GM18498 (cell line): Measurements from ENCODE around the gene KLF16.
A peak's percentile ranks its signal among the peaks of the same experiment; 100 is the strongest.
"Not testable (repeated sequence)": the region's sequence is repeated elsewhere in the genome, so short reads cannot be mapped to it uniquely, and the experiment has no call there.

Experiments used
- ATAC-seq: cut with Tn5 transposase; IDR thresholded peaks from one replicate; pipeline ENCODE4 v1.9.1; 2021; ENCODE audit warnings: mild to moderate bottlenecking, moderate library complexity; ENCODE audit not compliant: unreplicated experiment

KLF16 gene

DNA sequence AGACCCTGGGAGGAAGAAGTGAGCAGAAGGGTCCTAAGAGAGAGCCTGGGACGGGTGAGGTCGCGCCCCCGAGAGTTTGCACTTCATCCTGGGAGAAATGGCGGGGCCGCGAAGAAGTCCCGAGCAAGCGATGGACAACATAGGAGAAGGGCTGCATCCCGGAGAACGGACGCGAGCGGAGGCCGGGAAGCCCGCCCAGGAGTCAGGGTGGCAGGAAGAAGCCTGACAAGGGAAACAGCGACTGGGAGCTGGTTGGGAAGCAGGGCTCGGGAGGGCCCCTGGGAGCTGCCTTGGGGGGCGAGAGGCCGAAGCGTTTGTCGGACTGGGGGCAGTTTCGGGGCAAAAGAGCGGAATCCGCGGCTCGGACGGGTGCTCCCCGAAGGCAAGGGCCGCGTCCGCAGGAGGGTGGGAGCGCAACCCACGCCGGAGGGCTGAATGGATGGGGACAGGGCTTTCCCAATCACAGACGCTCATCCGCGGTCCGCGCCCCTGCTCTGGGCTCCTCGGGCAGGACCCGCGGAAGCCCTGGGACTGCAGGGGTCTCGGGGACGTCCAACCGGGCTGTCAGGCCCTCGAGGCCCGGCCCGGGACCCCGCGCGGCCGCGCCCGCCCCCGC is 21.4 kb upstream of the KLF16 start:
- peak; percentile 21 for ATAC-seq

DNA sequence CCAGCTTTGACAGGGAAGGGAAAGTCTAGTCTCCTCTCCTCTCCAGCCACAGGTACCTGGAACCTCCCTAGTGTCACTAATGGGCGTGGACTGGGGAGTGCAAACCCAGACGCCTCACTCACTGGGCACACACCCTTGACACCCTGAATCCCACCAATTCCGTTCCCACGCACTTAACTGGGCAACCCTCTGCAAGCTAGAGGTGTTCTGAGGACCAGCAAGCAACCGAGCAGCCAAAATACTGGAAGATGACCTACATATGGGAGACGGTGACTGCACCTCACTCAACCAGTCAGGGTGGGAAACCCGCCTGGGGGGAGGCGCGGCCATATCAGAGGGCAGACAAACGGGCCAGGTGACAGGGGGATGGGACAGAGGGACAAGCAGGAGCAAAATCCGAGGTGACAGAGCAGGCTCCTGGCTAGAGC is 20.9 kb upstream of the KLF16 start:
- no peak for ATAC-seq

DNA sequence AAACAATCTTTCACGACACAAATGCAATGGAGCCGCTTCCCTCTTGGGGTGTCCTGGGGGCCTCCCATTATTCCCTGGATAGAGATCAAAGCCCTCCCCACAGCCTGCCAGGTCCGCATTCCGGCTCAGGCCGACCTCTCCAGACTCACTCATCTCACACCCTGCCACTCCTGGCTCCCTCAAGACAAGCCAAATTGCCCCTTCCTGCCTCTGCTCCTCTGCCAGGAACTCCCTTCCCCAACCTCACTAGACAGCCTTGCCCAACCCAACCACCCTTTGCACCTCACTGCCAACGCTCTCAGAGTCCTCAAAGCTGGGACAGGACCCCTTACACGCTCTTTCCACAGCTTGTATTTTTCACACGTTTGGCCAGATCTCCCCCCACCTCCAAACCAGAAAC is 20.4 kb upstream of the KLF16 start:
- ATAC-seq = no peak

DNA sequence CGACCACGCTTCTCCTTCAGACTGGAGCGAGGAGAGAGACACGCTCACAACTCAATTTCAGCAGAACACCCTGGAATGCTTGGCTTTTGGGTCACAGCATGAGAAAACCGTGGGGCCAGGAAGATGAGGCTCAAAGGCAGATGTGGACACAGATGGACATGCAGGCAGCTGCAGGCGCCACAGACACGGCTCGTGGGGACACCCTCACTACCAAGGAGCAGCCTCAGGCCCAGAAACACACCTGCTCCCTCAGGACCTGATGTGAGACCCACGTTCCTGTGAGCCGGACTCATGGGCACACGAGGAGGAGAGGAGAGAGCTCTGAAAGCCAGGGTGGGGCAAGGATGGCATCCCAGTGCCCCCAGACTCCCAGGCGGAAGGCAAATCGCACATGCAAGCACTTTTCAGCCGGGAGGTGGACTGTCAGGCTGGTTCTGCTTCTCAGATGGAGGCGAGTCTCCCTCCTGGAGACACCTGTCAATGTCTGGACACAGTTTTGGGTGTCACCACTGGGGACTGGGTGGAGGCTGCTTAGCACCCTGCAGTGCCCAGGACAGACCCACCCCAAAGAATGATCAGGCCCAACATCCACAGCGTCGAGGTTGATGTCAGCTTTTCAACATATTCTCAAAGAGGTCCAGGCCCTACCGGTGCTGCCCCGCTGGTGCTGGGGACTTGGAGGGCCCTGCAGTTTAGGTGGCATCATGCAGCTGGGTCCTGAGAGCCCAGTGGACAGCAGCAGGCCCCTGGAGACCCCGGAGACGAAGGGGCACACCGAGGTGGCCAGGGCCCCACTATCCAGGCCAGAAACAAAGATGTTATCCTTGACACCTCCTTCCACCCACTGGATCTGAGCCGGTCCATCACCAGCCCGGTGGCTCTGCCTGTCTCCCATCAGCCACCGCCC is 19.7 kb upstream of the KLF16 start:
- ATAC-seq = no peak

DNA sequence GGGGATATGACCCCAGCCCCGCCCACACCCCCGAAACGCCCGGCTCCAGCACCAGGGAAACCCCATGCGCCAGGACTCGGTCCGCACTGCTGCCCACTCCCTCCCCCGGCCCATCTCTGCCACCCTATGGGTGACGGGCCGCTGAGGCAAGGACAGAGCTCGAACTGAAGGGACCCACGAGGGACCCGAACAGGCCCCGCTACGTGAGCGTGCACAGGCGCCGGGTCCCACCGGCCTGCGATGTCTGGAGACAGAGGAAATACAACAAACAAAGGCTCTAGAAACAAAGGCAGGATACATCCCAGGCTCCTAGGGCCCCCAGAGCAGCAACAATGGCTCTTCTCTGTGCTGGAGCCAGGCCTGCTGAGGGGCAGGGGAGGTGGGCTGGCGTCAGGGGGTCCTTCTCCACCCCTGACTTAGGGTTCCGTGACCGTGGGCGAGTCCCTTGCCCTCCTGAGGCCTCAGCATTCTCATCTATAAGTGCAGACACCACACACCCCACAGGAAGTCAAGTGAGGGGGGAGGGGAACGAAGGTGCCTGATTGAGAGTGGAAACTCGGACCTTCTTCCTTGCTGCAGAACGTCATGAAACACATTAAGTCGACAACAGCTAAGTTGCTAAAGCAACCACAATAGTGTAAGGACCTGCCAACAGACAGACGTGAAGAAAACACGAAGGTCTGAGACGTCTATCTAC is 18.9 kb upstream of the KLF16 start:
- ATAC-seq = no peak

DNA sequence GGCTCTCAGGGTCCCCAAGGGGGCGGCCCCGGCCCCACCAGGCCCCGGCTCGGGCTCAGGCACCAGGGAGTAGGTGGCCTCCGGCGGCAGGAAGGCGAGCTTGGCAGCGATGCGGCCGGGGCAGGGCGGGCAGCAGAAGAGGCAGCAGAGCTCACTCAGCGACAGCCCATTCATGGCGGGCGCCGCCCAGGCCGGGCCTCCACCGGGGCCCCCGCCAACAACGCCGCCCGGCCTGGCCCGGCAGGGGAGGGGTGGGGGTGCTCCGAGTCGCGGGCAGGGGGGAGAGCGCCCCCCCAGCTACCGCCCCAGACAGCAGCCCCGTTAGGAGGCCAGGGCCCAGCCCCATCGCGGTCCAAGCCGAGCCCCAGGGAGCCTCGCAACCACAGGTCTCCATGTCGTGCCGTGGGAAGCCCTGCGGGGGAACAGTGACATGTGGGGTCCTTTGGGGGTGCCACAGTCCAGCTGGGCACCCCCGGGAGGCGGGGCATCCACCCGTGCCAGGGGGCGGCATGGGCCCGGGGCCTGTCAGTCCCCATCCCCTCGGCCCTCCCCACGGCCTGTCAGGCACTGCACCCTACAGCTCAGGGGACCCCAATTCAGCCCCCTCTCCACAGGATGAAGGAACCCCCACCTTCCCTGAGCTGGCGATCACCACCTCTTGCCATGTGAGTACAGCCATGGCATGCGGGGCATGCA is 18.2 kb upstream of the KLF16 start:
- not testable (repeated sequence) for ATAC-seq

DNA sequence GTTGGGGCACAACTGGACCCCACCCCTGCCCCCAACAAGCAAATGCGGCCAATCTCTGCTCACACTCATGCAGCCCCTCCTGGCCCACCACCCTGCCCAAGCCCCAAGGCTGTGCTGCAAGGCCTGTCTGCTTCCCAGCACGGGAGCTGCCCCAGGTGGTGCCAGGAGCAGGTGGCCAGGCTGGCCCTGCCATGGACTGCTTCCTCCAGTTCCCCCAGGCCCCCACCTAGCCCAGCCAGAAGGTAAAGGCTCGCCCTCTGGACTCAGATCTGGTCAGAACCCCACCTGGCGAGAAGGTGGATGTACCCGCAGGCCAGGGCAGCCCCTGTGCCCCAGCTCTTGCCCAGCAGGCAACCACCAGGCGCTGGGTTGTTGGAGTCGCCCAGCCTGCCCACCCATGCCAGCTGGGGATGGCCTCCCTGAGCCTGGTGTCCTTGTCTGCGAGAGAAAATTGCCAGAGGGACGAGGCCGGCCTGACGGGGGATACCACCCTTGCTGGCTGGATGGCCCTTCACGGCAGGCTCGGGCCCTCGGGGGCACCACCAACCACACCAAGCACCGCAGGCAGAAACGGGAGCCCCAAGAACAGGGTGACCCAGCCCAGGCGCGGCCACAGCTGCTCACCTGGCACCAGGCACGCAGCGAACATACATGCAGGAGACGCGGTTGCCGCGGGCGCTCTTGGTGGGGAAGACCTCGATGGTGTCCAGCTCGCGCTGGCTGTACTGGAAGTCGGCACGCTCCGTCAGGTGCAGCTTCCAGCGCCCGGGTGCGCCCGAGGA is 17.4 kb upstream of the KLF16 start:
- no peak for ATAC-seq

DNA sequence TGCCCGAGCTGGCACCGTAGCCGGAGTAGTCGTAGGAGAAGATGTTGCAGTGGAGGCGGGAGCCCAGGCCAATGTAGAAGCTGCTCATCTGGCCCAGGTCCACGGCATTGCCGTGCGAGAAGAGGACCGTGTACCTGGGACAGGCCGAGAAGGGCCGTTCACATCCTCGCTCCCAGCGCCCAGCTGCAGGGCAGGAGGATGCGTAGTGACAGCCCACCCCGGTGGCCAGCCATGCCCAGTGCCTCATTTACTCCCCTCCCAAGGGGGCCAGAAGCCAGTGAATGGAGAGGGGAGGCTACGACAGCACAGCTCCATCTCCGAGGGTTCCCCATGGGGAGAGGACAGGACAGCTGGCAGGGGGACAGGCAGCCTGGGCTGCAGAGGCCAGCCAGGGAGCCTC is 16.6 kb upstream of the KLF16 start:
- ATAC-seq = not testable (repeated sequence)

DNA sequence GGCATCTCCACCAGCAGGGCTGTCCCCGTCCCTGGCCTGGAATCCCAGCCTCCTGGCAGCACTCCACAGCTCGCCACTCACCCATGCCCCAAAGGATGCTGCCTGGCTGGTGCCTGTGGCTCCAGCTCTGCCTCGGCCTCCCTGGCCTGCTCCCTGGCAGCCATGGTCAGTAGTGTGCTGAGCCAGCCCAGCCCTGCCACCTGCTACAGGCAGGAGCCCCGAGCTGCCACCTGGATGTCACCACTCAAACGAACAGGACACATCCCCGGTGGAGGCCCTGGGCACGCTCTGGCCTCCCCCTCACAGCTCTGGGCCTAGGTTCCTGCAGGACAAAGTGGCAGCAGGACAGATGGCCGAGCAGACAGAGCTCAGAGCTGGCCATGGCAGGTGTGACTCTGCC is 15.2 kb upstream of the KLF16 start:
- ATAC-seq = not testable (repeated sequence)

DNA sequence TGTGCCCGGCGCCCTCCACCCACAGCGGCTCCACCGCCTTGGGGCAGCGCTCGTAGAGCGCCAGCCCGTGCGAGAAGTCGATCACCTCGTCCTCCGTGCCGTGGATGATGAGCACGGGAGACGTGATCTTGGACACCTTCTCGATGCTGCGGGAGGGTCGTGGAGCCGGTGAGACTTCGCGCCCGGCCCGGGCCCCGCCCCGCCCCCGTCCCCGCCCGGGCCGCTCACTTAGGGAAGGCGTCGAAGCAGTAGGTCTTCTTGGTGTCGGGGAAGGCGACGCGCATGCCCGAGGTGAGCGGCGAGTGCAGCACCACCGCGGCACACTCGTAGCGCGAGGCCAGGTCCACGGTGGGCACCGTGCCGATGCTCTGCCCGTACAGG is 13.9 kb upstream of the KLF16 start:
- ATAC-seq = not testable (repeated sequence)

DNA sequence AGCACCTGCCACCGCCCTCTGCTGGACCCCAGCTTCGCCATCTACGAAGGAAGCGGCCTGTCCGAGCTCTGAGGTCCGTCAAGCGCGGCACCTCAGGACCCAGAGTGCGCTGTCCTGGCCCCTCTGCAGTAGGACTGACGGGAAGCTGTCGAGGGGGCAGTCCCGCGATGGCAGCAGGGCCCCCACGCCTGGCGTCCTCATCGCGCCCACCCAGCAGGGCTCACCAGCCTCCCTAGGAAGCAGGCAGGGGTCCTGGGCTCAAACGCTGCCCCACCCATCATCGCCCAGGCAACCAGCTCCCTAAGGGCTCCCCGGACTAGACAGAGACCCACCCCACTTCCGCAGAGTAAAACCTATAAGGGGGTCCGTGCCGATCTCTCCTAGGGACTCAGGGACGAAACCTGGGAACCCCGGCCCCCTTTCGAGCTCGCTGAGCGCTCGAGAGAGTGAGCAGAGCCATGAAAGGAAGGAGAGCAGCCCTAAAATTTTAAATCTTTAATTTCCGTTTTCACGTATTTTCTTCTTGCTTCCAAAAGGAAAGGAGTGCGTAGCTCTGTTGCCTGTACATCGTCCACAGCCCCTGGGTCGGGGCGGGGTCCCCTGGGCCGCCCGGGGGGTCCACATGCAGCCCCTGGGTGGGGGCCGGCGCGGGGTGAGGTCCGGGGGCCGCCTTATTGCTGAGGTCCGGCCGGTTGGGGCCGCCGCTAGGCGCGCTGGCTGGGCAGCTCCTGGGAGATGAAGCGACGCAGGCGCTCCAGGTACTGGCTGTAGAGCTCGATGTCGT is 13.3 kb upstream of the KLF16 start:
- peak; percentile 10 for ATAC-seq

DNA sequence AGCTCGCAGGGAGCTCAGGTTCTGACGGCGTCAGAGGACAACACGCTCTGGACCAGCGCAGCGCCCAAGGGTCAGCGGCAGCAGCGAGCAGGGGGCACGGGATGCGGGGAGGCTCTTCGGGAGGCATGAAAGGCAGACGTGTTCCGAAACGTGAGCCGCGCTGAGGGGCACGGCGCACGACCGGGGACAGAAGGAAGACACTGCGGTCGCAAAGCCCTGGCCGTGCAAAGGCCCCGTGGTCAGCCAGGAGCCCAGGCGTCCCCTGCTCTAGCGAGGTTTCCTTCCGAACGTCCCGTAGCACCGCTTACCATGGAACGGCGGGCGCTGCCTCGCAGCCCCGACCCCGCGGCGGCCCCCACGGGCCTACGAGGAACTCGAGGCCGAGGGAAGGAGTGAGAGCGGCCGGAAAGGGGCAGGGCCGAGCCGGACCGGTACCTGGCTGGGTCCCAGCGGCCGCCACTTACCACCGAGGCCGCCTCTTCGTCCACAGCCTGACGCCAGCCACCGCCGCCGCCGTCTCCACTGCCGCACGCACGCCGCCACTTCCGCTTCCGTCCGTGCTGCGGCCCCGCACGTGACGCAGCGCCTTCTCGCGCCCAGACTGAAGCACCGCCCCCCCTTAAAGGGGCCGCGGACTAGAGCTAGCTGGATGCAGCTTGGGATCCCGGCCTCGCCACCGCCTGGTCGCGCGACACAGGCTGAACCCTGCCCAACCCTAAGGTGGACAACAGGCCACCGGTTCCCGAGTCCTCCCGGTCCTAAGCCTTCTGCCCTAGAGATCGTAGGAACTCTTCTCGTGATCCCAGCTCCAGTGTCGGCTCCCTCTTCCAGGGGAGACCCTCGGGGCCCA is 12.5 kb upstream of the KLF16 start:
- ATAC-seq = peak; percentile 85

DNA sequence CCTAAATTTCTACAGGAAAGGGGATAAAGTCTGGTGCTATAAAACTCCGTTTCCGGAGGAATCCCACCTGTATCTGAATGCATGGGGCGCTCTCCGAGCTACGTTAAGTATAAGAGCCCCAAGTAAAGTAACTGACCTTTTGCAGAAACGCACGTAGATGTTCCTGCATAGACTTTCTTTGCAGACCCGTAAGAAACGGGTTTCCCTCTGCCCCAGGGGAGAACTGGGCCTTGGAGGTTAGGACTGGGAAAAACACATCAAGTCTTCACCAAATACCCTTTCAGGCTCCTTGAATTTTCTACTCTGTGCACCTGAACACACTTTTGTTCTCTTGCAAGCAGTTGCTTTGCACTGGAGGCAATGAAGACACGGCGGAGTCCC is 11.9 kb upstream of the KLF16 start:
- ATAC-seq = peak; percentile 3

DNA sequence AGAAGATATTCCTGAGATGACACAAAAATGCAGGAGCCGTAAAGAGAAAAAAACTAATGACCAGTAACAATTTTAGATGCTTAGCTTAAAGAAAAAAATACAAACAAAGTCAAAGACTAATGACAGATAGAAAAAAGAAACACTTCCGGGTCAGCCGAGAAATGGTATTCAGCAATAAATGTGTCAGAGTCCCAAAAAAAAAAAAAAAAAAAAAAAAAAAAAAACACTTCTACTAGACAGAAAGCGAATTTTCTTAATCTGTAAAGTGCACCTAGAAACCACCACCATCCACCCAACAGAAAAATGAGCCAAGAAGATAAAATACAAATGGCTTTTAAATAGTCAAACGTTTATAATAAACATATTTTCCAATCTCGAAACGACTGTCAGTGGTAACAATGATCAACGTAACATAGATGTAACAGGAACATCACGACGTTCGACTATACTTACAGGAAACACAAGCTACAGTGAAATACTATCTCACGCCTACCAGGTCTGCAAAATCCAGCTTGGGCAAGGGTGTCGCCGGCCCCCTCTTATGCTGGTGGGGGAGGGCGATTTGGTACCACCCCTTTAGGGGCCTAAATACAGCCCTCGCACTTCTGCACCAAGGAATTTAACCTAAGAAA is 11.3 kb upstream of the KLF16 start:
- no peak for ATAC-seq

DNA sequence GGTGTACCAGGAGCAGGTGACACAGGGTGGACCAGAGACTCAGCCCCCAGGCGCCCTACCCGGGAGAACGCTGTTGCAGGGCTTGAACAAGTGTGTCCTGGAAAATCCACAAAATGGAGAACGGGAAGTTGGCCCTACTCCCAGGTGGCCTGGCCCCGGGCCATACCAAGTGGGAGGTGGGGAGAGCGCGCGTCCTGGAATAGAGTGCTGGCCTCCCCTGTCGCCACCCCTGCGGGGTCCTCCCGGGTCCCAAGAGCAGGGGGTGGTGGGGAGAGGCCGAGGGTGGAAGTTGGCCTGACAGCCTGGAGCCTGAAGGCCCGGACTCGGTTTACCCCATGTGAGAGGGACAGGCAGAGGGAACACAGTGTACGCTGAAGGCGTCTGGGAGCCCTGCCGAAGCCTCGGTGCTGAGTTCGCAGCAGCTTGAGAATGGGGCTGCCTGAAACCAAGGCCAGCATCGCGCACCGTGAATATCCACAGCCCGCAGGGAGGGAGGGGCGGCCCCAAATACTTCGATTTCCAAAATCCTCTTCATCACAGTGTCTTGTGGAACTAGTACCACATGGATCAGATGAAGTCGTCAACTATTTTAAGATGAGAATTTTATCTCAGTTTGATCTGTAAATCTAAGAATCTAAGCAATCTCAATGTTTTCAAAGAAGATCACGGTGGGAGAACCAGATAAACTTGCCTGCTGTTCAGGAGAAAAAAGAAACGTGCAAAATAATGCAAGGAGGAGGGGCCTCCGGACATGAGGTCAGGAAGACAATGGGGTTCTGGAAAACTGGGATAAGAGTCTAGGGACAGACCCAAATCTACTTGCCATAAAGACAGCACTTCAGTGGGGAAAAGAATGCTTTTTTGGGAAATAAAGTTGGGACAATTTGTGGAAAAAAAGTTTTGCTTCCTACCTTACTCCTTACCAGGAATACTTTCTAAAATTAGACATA is 10.4 kb upstream of the KLF16 start:
- no peak for ATAC-seq

DNA sequence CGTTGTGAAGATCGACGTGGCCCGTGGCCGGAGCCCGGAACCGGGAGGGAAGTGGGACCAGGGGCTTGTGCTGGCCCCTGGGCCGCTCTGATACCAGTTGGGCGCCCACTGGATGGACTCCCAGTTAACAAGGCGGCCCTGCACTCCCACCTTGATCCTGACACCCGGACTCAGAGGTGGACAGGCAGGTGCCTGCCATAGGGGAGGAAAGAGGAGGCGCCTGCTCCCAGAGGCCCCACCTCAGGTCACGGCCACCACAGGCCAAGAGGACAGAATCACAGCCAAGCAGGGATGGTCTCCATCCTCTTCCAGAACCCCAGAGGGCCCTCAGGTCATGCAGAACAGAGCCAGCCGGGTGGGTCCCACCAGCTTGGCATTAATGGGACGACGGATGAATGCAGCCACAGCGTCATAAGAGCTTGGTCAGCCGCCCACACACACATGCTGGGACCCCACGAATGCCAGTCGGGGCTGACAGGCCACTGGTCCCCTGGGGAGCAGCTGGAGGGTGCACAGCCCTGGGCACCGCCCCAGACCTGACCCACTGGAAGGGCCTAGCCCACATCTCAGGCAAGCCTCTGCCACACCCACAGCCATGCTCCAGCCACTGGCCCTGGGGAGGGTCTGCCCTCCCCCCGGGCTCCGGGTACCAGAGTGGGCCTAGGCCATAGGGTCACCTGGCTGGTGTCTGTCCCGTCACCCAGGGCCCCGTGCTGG is 9.6 kb upstream of the KLF16 start:
- no peak for ATAC-seq

DNA sequence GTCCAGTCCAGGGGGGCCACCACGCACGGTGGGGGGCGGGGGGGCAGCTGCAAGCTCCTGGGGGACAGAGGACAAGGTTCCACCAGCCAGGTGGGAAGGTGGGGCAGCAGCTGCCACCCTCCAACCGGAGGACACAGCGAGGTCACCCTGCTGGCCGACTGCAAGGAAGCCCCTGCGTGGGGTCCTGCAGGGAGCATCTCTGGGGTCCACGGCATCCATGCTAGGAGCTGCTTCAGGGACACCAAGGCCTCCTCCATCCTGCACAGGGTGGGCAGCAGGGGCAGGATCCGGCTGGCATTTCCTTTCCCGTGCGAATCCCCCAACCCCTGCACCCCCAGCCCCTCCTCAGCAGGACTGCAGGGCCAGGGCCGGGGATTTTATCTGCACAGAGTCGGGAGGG is 8.3 kb upstream of the KLF16 start:
- ATAC-seq = no peak
